GM12878 (cell line): ENCODE results near the gene EPB41. TPM values are rescaled to one million over a fixed set of nuclear protein-coding genes. Genes with fewer than 3 reads are reported as not detected.

Experiments
- ATAC-seq: fragments of 200-7000 bp; cut with Tn5 transposase; 3 replicates; pipeline ENCODE4 v1.9.1; 2020; ENCODE audit warnings: mild to moderate bottlenecking, moderate library complexity
- BruUV-seq: library from RNA; stranded (reverse); fragments of 400-500 nt; replicated peaks from 2 replicates; lab custom pipeline; 2021; lab: Mats Ljungman, UMichigan
- CTCF ChIA-PET: fragments of 300-600 bp; sonication (Branson Sonifier 250); formaldehyde crosslinking; extraction: SDS; loops from one replicate; lab custom pipeline; 2021; ENCODE audit warnings: inconsistent platforms; lab: Yijun Ruan, JAX
- POLR2A ChIA-PET: fragments of 350-600 bp; formaldehyde crosslinking; extraction: SDS; loops from one replicate; lab custom pipeline; 2021; ENCODE audit warnings: inconsistent platforms; lab: Charles Lee
- RAD21 ChIA-PET: fragments of 300-600 bp; sonication (Branson Sonifier 250); formaldehyde crosslinking; loops from one replicate; lab custom pipeline; 2023; ENCODE audit warnings: antibody characterized with exemption; ENCODE audit not compliant: unreplicated experiment; lab: Charles Lee
- SMC1A ChIA-PET: fragments of 300-600 bp; sonication (Branson Sonifier 250); formaldehyde crosslinking; loops from one replicate; lab custom pipeline; 2023; ENCODE audit not compliant: unreplicated experiment, uncharacterized antibody; lab: Charles Lee
- DNase-seq: peaks from one replicate; pipeline ENCODE4 v3.0.0-alpha.2; 2011; ENCODE audit warnings: low read depth, low spot score
- FAIRE-seq: peaks from 3 replicates; lab custom pipeline; 2011; peaks lifted over from hg19 to GRCh38; lab: Jason Lieb, UNC
- H2AFZ ChIP-seq: 2 replicates; pipeline ENCODE4 v1.6.0; 2011; ENCODE audit warnings: low read depth, low read length, control low read depth; ENCODE audit not compliant: control insufficient read depth
- H3K27ac ChIP-seq: 2 replicates; pipeline ENCODE4 v1.5.1; 2011; ENCODE audit warnings: control low read depth; ENCODE audit not compliant: control insufficient read depth, insufficient read depth
- H3K27me3 ChIP-seq, 2 experiments: replicated peaks in 1 of 2; 2 replicates each; pipeline versions ENCODE4 v1.6.0 to v1.6.1; 2011; ENCODE audit warnings: low read length in 1 of 2; ENCODE audit not compliant: control insufficient read depth in 2 of 2, insufficient read depth in 2 of 2
- H3K36me3 ChIP-seq, 2 experiments: 2 replicates each; pipeline ENCODE4 v1.5.1; 2011; ENCODE audit warnings: low read length in 1 of 2; ENCODE audit not compliant: control insufficient read depth in 2 of 2, insufficient read depth in 2 of 2
- H3K4me1 ChIP-seq: 2 replicates; pipeline ENCODE4 v1.6.1; 2011; ENCODE audit warnings: mild to moderate bottlenecking, low read length, moderate library complexity, mixed read lengths; ENCODE audit not compliant: control insufficient read depth, insufficient read depth
- H3K4me2 ChIP-seq: 2 replicates; pipeline ENCODE4 v1.6.0; 2011; ENCODE audit warnings: control low read depth; ENCODE audit not compliant: control insufficient read depth, insufficient read depth
- H3K4me3 ChIP-seq: fragments of 200-600 bp; sonication (generic); 2 replicates; pipeline ENCODE4 v1.5.1; 2016
- H3K79me2 ChIP-seq: 2 replicates; pipeline ENCODE4 v1.6.0; 2011; ENCODE audit warnings: low read length; ENCODE audit not compliant: control insufficient read depth, insufficient read depth
- H3K9ac ChIP-seq: 2 replicates; pipeline ENCODE4 v1.8.0; 2011; ENCODE audit warnings: low read length, control low read depth, mixed read lengths; ENCODE audit not compliant: control insufficient read depth, insufficient read depth
- H3K9me3 ChIP-seq: replicated peaks from 3 replicates; pipeline ENCODE4 v1.5.1; 2011; ENCODE audit warnings: mild to moderate bottlenecking, low read length; ENCODE audit not compliant: control insufficient read depth, insufficient read depth
- H4K20me1 ChIP-seq: 2 replicates; pipeline ENCODE4 v1.6.0; 2011; ENCODE audit not compliant: control insufficient read depth, insufficient read depth
- CBX3 ChIP-seq: fragments of 200-600 bp; sonication (generic); IDR thresholded peaks from 2 replicates; pipeline ENCODE4 v1.6.1; 2016; ENCODE audit warnings: low read depth, borderline replicate concordance
- CHD2 ChIP-seq: IDR thresholded peaks from 2 replicates; pipeline ENCODE4 v1.6.1; 2011; ENCODE audit warnings: low read depth, low read length, improper control_type of control experiment, borderline replicate concordance
- FOXK2 ChIP-seq: fragments of 450-650 bp; IDR thresholded peaks from 2 replicates; pipeline ENCODE4 v1.6.1; 2017; ENCODE audit warnings: mild to moderate bottlenecking, moderate library complexity
- LARP7 ChIP-seq: fragments of 450-650 bp; IDR thresholded peaks from 2 replicates; pipeline ENCODE4 v1.6.1; 2017; ENCODE audit warnings: mild to moderate bottlenecking
- ZNF24 ChIP-seq: fragments of 450-650 bp; IDR thresholded peaks from 2 replicates; pipeline ENCODE4 v1.6.1; 2017; ENCODE audit warnings: antibody characterized with exemption, mild to moderate bottlenecking
- ZNF384 ChIP-seq: IDR thresholded peaks from 2 replicates; pipeline ENCODE4 v1.6.1; 2012; ENCODE audit warnings: low read depth, mild to moderate bottlenecking, low read length, improper control_type of control experiment, borderline replicate concordance
- WGBS: methylation state at CpG from one replicate; pipeline ENCODE4 v1.1.6; 2016; ENCODE audit warnings: low lambda C conversion rate; ENCODE audit not compliant: insufficient replicate concordance, insufficient coverage; ENCODE audit errors: missing lambda C conversion rate; 5-methylcytosine and 5-hydroxymethylcytosine counted together
- in situ Hi-C: fragments of 300-500 bp; cut with MboI; formaldehyde crosslinking; loops from 9 replicates; pipeline ENCODE4 v1.14.3; 2018; ENCODE audit warnings: mixed read lengths
- intact Hi-C: fragments of 100-400 bp; cut with micrococcal nuclease; formaldehyde crosslinking; loops from one replicate; pipeline ENCODE4 v1.14.2; 2022; ENCODE audit not compliant: unreplicated experiment
- polyA plus RNA-seq, 11 experiments: library from polyadenylated mRNA; depleted of rRNA in 4 of 11; unstranded in 6 of 11; stranded (reverse) in 5 of 11; fragments of >200 nt; fragmentation: Nextera tagmentation in 4 of 11; fragmentation: Illumina TruSeq in 1 of 11; extraction: Ambion mirVana in 4 of 11; extraction: Trizol in 1 of 11; gene quantifications; 1 replicate in 1 of 11; 2 replicates in 10 of 11; pipeline versions ENCODE4 v1.2.1 to v1.2.3, GENCODE V29; 2011 to 2016; ENCODE audit warnings: inconsistent platforms in 2 of 11, missing spikeins in 2 of 11, low read depth in 1 of 11
- total RNA-seq, 4 experiments: library from RNA; depleted of rRNA in 3 of 4; stranded (reverse); fragments of >200 nt in 3 of 4; fragmentation: Illumina TruSeq in 1 of 4; extraction: Trizol in 1 of 4; gene quantifications; 2 replicates each; pipeline versions ENCODE4 v1.2.1 to v1.2.3, GENCODE V29; 2013 to 2021
- TF ChIP-seq, protein P1 (sequence below): IDR thresholded peaks from 2 replicates; pipeline ENCODE4 v1.6.1; 2012; ENCODE audit warnings: low read depth, low read length, improper control_type of control experiment
- TF ChIP-seq, protein P2 (sequence below): fragments of 450-650 bp; IDR thresholded peaks from 2 replicates; pipeline ENCODE4 v1.6.1; 2017; ENCODE audit warnings: mild to moderate bottlenecking

Gene EPB41
- total and polyA plus RNA-seq, 10 of the 15 experiments (the other 5 are each of a cell fraction or from before 2014, with no cell fraction given): 1.1 to 77.6 (median 58.8) TPM

DNA sequence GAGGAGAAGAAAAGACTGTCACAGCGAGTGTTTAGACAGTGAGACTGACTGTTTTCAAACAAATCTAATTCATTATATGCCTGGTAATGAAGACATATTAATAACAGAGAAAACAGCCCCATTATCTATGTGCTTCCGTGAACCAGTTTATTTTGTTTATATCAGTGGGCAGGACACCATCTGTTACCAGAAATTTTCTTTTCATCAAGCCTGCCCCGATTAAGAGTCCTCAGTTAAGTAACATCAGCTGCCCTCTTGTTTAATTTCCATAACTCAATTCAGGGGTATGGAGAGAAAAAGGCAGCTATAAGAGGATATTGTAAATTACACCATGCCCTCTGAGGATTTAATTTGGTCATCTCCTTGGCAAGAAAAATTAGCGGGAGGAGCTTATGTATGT lies 115.3 kb downstream of the EPB41 start:
- DNase-seq: no peak
- CTCF ChIA-PET: interaction anchor here (0.5 to 15.6 kb wide), 6 partner anchors 12 to 303 kb away, joined by 3 to 547 read pairs (median 7); no protein-coding TSS in a partner anchor
- ATAC-seq: no peak
- WGBS: 72% methylated on average over 4 of the region's 4 CpGs
- no peaks in the 10 kb centered on the region; a peak in 2 of 4 replicates for H3K36me3 ChIP-seq
- TF ChIP-seq ZNF24 (no peak), CHD2 (no peak), ZNF384 (no peak), CBX3 (no peak), LARP7 (no peak), FOXK2 (no peak)
- TF ChIP-seq, protein P1, sequence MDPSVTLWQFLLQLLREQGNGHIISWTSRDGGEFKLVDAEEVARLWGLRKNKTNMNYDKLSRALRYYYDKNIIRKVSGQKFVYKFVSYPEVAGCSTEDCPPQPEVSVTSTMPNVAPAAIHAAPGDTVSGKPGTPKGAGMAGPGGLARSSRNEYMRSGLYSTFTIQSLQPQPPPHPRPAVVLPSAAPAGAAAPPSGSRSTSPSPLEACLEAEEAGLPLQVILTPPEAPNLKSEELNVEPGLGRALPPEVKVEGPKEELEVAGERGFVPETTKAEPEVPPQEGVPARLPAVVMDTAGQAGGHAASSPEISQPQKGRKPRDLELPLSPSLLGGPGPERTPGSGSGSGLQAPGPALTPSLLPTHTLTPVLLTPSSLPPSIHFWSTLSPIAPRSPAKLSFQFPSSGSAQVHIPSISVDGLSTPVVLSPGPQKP: no peak
- TF ChIP-seq, protein P2, sequence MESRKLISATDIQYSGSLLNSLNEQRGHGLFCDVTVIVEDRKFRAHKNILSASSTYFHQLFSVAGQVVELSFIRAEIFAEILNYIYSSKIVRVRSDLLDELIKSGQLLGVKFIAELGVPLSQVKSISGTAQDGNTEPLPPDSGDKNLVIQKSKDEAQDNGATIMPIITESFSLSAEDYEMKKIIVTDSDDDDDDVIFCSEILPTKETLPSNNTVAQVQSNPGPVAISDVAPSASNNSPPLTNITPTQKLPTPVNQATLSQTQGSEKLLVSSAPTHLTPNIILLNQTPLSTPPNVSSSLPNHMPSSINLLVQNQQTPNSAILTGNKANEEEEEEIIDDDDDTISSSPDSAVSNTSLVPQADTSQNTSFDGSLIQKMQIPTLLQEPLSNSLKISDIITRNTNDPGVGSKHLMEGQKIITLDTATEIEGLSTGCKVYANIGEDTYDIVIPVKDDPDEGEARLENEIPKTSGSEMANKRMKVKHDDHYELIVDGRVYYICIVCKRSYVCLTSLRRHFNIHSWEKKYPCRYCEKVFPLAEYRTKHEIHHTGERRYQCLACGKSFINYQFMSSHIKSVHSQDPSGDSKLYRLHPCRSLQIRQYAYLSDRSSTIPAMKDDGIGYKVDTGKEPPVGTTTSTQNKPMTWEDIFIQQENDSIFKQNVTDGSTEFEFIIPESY: no peak
- BruUV-seq: no TSS peak
- intact Hi-C loops (loop anchor here (5.0 kb wide), 2 partner anchors 173 to 242 kb away; no protein-coding TSS in a partner anchor), in situ Hi-C loops (loop anchor here (5.0 kb wide), 2 partner anchors 147 to 242 kb away; no protein-coding TSS in a partner anchor)
- no peak overlapping the region for H3K27ac ChIP-seq
- no peak for FAIRE-seq
- H3K4me3 ChIP-seq: no peak overlapping the region
- RAD21 ChIA-PET: interaction anchor here (10.2 kb wide), 1 partner anchor 144 kb away, joined by 284 read pairs; no protein-coding TSS in a partner anchor
- H4K20me1 ChIP-seq: no peaks in the 10 kb centered on the region
- H3K9ac ChIP-seq: no peak overlapping the region
- H3K27me3 ChIP-seq: no peaks in the 10 kb centered on the region
- H3K4me1 ChIP-seq: no peaks in the 10 kb centered on the region
- no peaks in the 10 kb centered on the region for H3K9me3 ChIP-seq
- H2AFZ ChIP-seq: no peak overlapping the region
- H3K4me2 ChIP-seq: no peak overlapping the region
- no peaks in the 10 kb centered on the region for H3K79me2 ChIP-seq
- SMC1A ChIA-PET: interaction anchor here (0.9 to 10.2 kb wide), 6 partner anchors 9 to 172 kb away, joined by 3 to 315 read pairs (median 4); no protein-coding TSS in a partner anchor
- POLR2A ChIA-PET: interaction anchor here (0.8 to 1.2 kb wide), 2 partner anchors 145 to 476 kb away, joined by 3 read pairs; no protein-coding TSS in a partner anchor
